ENCODE data around the gene NKX1-1.
"Not testable (repeated sequence)": the region's sequence is repeated elsewhere in the genome, so short reads cannot be mapped to it uniquely, and the experiment has no call there.

NKX1-1 gene

GRCh38 chr4:1406394-1406980 is at the start of gene NKX1-1:
NKX1-1 (minus strand) TSS chr4:1406442; CDS start chr4:1406442, 0 bp downstream.
- no peak for DNase-seq

GRCh38 chr4:1453731-1454130 is 47.5 kb upstream of the NKX1-1 start:
- no peak for DNase-seq

GRCh38 chr4:1452431-1453051 is 46.3 kb upstream of the NKX1-1 start:
- no peak for DNase-seq

- no peak for DNase-seq
Measured at GRCh38 chr4:1451752-1452122, 45.5 kb upstream of the NKX1-1 start.

- DNase-seq, result no peak
Measured at GRCh38 chr4:1451106-1451751, 45.0 kb upstream of the NKX1-1 start.

GRCh38 chr4:1449833-1450741 is 43.8 kb upstream of the NKX1-1 start:
- no peak for DNase-seq

GRCh38 chr4:1449475-1449832 is 43.2 kb upstream of the NKX1-1 start:
- DNase-seq, result no peak

GRCh38 chr4:1448589-1449420 is 42.6 kb upstream of the NKX1-1 start:
- no peak for DNase-seq

GRCh38 chr4:1447676-1448588 is 41.7 kb upstream of the NKX1-1 start:
- no peak for DNase-seq

- no peak for DNase-seq
Measured at GRCh38 chr4:1446502-1447386, 40.5 kb upstream of the NKX1-1 start.

GRCh38 chr4:1445716-1446445 is 39.6 kb upstream of the NKX1-1 start:
- DNase-seq, result no peak

- DNase-seq, result not testable (repeated sequence)
Measured at GRCh38 chr4:1443688-1444172, 37.5 kb upstream of the NKX1-1 start.

- no peak for DNase-seq
Measured at GRCh38 chr4:1427010-1427409, 20.8 kb upstream of the NKX1-1 start.

- DNase-seq, result no peak
Measured at GRCh38 chr4:1421657-1422056, 15.4 kb upstream of the NKX1-1 start.

GRCh38 chr4:1419708-1420107 is 13.5 kb upstream of the NKX1-1 start:
- no peak for DNase-seq

GRCh38 chr4:1418494-1419285 is 12.4 kb upstream of the NKX1-1 start:
- no peak for DNase-seq

GRCh38 chr4:1417522-1418390 is 11.5 kb upstream of the NKX1-1 start:
- no peak for DNase-seq

- no peak for DNase-seq
Measured at GRCh38 chr4:1416948-1417260, 10.7 kb upstream of the NKX1-1 start.

Measured in OCI-M1 (cell line).